ENCODE results near the gene NCAM1.
A peak's percentile ranks its signal among the peaks of the same experiment; 100 is the strongest.

NCAM1 gene

GRCh38 chr11:113242767-113243397, 281.7 kb downstream of the NCAM1 start:
- DNase-seq (ENCODE audit: low read depth), result peak; percentile 86
- peak overlapping the region; percentile 47 for H3K4me3 ChIP-seq (ENCODE audit: low read depth, low read length)
- TF ChIP-seq, protein P1, sequence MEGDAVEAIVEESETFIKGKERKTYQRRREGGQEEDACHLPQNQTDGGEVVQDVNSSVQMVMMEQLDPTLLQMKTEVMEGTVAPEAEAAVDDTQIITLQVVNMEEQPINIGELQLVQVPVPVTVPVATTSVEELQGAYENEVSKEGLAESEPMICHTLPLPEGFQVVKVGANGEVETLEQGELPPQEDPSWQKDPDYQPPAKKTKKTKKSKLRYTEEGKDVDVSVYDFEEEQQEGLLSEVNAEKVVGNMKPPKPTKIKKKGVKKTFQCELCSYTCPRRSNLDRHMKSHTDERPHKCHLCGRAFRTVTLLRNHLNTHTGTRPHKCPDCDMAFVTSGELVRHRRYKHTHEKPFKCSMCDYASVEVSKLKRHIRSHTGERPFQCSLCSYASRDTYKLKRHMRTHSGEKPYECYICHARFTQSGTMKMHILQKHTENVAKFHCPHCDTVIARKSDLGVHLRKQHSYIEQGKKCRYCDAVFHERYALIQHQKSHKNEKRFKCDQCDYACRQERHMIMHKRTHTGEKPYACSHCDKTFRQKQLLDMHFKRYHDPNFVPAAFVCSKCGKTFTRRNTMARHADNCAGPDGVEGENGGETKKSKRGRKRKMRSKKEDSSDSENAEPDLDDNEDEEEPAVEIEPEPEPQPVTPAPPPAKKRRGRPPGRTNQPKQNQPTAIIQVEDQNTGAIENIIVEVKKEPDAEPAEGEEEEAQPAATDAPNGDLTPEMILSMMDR (conservative IDR thresholded peaks at IDR 0.05; ENCODE audit: low read depth, low read length), result peak; percentile 9

DNA sequence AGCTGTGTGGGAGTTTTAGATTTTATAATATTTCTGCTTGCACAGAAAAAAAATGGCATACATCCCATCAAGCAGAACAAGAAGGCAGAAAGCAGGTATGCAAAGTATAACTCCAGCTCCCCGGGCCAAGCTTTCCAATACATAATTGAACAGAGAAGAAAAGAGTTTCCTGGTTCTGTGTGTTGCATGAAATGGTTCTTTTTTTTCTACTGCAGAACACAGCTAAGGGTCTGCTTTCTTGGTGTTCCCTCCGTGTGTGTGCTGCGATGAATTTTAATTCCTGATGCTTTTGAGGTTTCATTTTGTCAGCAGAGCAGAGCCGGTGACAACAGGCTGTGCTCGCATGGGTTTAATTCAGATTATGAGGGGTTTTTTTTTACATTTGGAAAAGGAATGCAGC, 282.5 kb downstream of the NCAM1 start:
- TF ChIP-seq, protein P1 (conservative IDR thresholded peaks at IDR 0.05; ENCODE audit: low read depth, low read length), result no peak
- DNase-seq (ENCODE audit: low read depth), result no peak
- no peak overlapping the region for H3K4me3 ChIP-seq (ENCODE audit: low read depth, low read length)

DNA sequence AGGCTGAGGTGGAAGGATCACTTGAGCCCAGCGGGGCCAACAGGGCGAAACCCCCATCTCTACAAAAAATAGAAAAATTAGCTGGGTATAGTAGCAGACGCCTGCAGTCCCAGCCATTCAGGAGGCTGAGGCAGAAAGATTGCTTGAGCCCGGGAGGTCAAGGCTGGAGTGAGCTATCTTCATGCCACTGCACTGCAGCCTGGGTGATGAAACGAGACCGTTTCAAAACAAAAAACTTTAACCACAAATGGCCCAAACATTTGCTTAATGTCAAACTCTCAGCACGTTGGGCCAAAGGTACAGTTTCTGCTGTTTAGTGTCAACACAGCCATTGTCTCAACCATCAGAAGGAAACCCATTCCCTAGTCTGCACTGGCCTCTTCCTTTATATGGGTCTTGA, 284.0 kb downstream of the NCAM1 start:
- H3K4me3 ChIP-seq (ENCODE audit: low read depth, low read length), result no peak overlapping the region
- no peak for DNase-seq (ENCODE audit: low read depth)
- TF ChIP-seq, protein P1 (conservative IDR thresholded peaks at IDR 0.05; ENCODE audit: low read depth, low read length), result no peak

DNA sequence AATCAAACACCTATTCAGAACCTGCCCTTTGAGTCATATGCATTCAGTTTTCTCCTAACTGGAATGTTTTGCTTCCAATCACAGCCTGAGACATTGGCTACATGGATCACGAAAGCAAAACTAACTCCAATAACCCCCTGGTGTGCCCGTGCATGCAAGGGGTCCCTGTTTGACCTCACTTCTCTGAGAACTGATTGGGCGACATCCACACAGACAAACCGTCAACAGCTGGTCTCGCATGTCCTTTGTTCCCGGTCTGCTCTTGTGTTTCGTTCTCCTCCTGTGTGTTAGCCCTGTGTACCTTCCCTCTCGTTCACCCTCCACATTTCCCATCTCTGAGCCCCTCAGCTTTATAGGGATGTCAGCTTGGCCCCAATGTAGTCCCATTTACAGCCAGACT, 286.0 kb downstream of the NCAM1 start:
- no peak overlapping the region for H3K4me3 ChIP-seq (ENCODE audit: low read depth, low read length)
- TF ChIP-seq, protein P1 (conservative IDR thresholded peaks at IDR 0.05; ENCODE audit: low read depth, low read length), result no peak
- no peak for DNase-seq (ENCODE audit: low read depth)

GRCh38 chr11:113247966-113248365, 286.7 kb downstream of the NCAM1 start:
- H3K4me3 ChIP-seq (ENCODE audit: low read depth, low read length), result no peak overlapping the region
- TF ChIP-seq, protein P1 (conservative IDR thresholded peaks at IDR 0.05; ENCODE audit: low read depth, low read length), result no peak
- no peak for DNase-seq (ENCODE audit: low read depth)

DNA sequence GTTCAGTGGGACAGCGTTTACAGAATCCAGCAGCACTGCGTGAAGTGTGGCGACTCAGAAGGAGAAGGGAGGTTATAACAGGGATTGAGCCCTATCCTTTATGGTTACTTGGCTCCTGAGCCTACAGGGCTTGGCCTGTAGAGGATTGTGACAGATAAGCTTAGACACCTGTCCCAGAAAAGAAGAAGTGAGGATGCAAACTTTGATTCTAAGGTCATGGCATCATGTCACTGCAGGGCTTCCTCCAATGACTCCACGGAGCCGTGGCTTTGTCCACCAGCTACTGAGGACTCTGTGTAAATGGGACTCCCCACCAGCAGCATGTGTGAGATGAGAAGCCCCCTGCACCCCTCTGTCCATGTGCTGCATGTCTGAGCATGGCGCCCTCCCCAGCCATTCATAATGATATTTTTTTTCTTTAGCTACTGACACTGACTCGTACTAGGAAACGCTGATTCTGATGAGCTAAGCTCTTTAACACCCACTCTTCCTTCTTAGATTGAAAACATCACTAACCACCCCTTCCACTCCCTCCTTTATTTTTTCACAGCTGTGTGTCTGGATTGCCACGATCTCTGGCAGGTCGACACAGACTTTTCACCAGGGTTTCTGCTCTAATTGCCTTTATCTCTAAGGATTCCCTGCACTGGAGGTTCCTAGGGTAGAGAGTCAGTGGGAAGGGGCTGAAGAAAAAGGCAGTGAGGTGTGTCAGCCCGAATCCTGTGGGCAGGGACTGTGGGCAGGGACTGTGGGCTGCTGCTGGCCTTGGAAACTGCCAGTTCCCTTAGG, 287.7 kb downstream of the NCAM1 start:
- TF ChIP-seq, protein P1 (conservative IDR thresholded peaks at IDR 0.05; ENCODE audit: low read depth, low read length), result no peak
- DNase-seq (ENCODE audit: low read depth), result no peak
- no peak overlapping the region for H3K4me3 ChIP-seq (ENCODE audit: low read depth, low read length)

DNA sequence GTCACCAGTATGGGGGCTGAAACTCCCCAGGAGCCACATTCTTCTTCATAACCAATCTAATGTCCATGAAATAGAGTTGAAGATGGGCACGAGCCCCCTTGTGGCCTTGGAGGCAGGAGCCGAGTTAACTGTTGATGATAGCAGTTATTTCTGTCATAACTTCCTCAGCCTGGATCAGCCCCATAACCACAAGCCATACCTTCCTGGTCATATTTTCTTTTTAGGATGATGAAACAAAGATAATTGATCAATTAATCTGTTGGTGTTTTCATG, 288.2 kb downstream of the NCAM1 start:
- TF ChIP-seq, protein P1 (conservative IDR thresholded peaks at IDR 0.05; ENCODE audit: low read depth, low read length), result peak; percentile 59
- H3K4me3 ChIP-seq (ENCODE audit: low read depth, low read length), result no peak overlapping the region
- peak; percentile 28 for DNase-seq (ENCODE audit: low read depth)

Measured in choroid plexus epithelial cell (primary cell).